ENCODE data around the gene ACBD4. TPM values are rescaled to one million over a fixed set of nuclear protein-coding genes. Genes with fewer than 3 reads are reported as not detected.
A peak's percentile ranks its signal among the peaks of the same experiment; 100 is the strongest.

ACBD4 gene
- total RNA-seq, 4 donors from 2014 or later = 6.4 to 23.2 (median 8.5) TPM

DNA sequence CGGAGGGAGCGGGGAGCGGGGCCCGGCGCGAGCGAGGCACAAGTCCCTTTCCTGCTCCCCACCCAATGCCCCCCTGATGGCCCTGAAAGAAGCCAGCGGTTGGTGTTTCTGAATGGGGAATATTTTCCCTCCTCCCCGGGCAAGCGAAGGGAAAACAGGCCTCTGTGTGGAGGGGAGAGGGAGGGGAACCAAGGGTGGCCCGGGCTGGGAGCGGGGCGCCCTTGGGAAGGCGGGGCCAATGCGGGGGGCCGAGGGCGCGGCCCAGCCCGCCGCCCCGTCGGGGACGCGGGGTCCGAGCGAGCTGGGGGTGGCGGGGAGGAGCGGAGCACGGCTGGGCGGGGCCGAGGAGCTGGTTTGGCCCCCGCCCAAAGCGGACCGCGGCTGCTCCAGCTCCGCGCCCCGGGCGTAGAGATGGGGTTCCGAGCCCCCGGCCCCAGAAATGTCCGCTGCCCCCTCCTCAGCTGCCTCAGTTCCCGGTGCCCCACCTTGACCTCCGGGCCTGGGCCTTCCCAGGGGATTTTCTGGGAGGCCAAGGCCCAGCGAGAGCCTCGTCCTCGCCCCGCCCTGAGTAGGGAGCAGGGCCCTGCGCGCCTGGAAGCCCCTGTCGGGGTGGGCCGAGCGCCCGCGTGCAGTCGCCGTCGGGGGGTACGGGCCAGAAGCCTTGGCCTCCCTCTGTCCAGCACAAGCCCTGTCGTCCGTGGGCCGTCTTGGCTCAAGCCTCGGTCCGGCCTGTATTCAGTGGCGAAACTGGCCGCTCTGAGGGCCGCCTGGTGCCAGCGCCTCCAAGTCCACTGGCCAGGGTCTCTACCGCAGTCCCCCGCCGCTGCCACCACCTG, 8.9 kb downstream of the ACBD4 start:
- TF ChIP-seq, protein P1, sequence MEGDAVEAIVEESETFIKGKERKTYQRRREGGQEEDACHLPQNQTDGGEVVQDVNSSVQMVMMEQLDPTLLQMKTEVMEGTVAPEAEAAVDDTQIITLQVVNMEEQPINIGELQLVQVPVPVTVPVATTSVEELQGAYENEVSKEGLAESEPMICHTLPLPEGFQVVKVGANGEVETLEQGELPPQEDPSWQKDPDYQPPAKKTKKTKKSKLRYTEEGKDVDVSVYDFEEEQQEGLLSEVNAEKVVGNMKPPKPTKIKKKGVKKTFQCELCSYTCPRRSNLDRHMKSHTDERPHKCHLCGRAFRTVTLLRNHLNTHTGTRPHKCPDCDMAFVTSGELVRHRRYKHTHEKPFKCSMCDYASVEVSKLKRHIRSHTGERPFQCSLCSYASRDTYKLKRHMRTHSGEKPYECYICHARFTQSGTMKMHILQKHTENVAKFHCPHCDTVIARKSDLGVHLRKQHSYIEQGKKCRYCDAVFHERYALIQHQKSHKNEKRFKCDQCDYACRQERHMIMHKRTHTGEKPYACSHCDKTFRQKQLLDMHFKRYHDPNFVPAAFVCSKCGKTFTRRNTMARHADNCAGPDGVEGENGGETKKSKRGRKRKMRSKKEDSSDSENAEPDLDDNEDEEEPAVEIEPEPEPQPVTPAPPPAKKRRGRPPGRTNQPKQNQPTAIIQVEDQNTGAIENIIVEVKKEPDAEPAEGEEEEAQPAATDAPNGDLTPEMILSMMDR (IDR thresholded peaks at IDR 0.05) = no peak
- no peak for DNase-seq (ENCODE audit: low spot score)
- ATAC-seq (ENCODE audit: low FRiP score) = peak; percentile 10

DNA sequence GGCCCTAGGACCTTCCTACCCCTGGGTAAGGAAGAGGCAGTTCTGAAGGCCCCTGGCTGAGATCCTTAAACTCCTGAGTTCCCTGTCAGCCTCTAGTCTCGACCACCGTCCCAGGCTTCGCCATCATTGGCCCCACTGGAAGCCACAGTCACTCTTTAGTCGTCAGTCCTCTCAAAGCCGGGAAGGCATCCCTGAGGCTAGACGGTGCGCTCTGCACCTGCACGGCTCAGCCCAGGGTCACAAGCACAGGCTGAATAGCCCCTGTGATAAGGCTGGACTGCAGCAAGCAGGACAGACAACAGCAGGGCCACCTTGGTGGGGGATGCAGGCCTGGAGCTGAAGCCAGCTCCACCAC, 9.5 kb downstream of the ACBD4 start:
- no peak for ATAC-seq (ENCODE audit: low FRiP score)
- DNase-seq (ENCODE audit: low spot score) = no peak
- TF ChIP-seq, protein P1 (IDR thresholded peaks at IDR 0.05) = no peak

DNA sequence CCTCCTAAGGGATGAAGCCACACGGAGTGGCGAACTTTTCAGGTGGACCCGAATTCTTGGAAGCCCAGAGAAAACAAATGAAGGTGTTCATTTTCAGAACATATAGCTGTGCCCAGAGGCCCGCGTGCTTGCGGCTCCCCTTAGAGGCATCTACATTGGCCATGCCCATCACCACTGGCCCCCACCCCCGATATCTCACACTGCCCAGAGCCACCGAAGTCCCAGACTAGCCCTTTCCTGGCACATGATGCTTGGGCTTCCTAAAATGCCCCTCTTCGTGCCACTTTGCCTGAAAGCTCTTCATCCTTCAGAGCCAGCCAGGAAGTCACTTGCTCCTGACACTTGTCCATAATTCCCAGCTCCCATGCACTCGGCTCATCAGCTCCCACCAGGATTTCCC, 10.7 kb downstream of the ACBD4 start:
- TF ChIP-seq, protein P1 (IDR thresholded peaks at IDR 0.05) = no peak
- no peak for DNase-seq (ENCODE audit: low spot score)
- ATAC-seq (ENCODE audit: low FRiP score) = no peak

DNA sequence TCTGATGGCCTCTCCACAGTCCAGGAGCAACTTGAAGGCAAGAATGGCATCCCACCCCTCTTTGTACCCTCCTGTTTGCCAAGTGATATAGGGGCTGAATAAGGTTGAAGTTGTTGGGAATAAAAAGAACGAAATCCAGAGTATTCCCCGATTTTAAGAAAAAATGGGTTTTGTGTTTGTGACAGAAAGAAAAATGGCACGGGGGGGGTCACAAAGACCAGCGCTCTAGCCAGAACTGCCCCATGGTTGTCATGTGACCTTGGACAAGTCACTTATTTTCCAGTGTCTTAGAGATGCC, 11.1 kb downstream of the ACBD4 start:
- DNase-seq (ENCODE audit: low spot score) (no peak), ATAC-seq (ENCODE audit: low FRiP score) (no peak)
- TF ChIP-seq, protein P1 (IDR thresholded peaks at IDR 0.05) = no peak

DNA sequence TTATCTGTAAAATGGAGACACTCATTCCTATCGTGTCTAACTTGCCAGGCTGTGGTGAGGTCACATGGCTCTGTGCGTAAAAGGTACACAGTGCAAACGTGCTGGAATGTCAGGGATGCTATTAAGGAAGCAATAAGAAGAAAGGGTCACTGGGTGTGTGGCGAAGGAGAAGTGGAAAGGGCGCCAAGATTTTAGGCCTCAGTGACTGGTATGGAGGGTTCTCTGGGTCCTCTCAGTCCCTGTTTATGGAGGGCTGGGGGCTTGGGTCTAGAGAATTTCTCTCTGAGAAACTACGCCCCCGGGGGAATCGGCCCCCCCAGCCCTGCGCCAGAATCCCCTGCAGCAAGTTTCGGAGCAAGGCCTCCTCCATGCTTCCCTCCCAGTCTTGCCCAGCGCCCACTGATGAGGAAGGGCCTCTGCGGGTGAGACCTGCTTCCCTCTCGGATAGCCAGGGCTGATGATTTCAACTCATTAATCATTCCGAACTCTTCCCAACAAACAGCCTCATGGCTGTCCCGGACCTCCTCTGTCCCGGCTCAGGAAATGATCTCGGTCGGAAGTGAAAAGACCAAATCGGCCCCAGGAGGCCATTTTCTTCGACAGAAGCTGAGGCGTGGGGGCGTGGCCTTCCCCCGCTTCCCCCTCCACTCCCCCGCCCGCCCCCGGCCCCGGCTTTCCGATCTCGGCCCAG, 11.5 kb downstream of the ACBD4 start:
- DNase-seq (ENCODE audit: low spot score) (no peak), ATAC-seq (ENCODE audit: low FRiP score) (no peak)
- TF ChIP-seq, protein P1 (IDR thresholded peaks at IDR 0.05) = no peak

DNA sequence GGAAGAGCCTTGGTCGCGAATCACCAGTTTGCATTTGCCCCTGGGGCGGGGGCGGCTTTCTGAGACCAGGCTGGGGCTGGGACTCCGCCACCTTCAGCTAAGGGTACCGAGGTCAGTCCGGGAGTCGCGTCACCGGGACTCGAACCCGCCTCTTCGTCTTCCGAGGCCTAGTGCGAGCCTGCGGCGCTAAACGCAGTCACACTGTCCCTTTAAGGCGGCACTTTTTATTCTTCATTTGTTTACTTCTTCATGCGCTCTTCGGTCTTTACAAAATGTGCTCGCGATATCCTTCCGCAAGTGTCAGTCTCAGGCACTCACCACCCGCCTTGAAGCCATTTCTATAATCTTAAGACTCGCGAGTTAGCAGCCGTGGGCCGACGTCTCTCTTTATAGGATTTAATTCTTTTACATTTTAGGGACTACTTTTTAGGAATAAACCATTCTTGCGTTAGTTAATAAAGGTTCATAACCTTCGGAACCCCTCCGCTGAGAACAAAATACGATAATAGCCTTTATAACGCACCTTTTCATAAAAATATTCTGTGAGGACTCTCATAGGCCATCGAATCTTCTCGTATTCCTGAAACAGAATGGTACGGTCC, 12.2 kb downstream of the ACBD4 start:
- ATAC-seq (ENCODE audit: low FRiP score) (peak; percentile 7), DNase-seq (ENCODE audit: low spot score) (no peak)
- TF ChIP-seq, protein P1 (IDR thresholded peaks at IDR 0.05) = no peak

Data from omental fat pad (tissue), 4 donors.